DOHH2 (cell line): ENCODE data around the gene INTS3.

Source experiments
- EZH2phosphoT487 ChIP-seq: fragments of 200-600 bp; sonication (generic); IDR thresholded peaks from 2 replicates; pipeline ENCODE4 v1.6.1; 2017; ENCODE audit warnings: borderline replicate concordance, mild to moderate bottlenecking, antibody characterized with exemption, low read length, moderate library complexity, mixed read lengths
- TF ChIP-seq, protein P1 (sequence below): fragments of 200-600 bp; sonication (generic); IDR thresholded peaks from one replicate; pipeline ENCODE4 v1.5.1; 2014; ENCODE audit warnings: antibody characterized with exemption, mild to moderate bottlenecking, low read depth, low read length; ENCODE audit not compliant: poor library complexity, severe bottlenecking

DNA sequence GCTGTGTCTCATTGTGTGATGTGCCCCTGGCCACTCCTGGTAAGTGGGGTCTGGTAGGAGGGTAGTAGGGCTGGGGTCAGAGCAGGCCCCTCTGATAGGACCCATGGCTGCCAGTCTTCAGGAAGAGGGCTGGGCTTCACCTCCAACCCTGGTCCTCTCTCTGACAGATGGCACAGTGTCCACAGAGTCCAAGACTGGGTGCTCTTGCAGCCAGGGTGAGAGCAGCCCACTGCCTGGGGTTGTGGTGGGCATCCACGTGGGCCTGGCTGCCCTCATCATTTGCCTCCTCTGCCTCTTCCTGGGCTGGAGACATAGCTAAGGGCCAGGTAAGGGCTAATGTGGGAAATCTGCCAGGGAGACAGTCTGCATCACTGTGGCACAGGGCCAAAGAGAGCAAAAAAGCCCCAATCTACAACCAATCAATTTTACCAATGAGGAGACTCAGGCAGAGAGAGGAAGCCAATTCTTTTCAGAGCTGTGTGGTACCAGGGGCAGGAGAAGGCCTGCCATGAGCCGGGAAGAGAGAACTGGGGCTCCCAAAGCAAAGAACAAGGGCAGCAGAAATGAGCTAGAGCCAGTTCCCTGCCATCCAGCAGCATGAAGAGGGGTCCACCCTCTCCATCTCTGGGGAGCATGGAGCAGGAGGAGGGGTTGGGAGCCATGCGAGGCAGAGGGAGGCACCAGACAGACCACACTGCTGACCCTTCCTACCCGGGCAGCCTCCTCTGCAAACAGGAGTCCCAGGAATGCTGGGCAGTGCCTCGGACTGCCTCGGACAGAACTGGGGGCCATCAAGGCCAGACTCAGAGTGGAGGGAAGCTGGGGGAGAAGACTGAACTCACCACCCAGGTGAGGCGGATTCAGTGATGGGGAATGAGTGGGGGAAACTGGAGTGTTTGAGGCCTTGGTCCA lies 74.2 kb downstream of the INTS3 start:
- TF ChIP-seq, protein P1, sequence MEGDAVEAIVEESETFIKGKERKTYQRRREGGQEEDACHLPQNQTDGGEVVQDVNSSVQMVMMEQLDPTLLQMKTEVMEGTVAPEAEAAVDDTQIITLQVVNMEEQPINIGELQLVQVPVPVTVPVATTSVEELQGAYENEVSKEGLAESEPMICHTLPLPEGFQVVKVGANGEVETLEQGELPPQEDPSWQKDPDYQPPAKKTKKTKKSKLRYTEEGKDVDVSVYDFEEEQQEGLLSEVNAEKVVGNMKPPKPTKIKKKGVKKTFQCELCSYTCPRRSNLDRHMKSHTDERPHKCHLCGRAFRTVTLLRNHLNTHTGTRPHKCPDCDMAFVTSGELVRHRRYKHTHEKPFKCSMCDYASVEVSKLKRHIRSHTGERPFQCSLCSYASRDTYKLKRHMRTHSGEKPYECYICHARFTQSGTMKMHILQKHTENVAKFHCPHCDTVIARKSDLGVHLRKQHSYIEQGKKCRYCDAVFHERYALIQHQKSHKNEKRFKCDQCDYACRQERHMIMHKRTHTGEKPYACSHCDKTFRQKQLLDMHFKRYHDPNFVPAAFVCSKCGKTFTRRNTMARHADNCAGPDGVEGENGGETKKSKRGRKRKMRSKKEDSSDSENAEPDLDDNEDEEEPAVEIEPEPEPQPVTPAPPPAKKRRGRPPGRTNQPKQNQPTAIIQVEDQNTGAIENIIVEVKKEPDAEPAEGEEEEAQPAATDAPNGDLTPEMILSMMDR: no peak
- no peak for TF ChIP-seq EZH2phosphoT487
